ENCODE results near the gene GLYR1. TPM values are rescaled to one million over a fixed set of nuclear protein-coding genes. Genes with fewer than 3 reads are reported as not detected.

The GLYR1 gene
- polyA plus RNA-seq, 2 of the 4 experiments (the other 2 are of a cell fraction), result 37.1 to 55.1 TPM

- ATAC-seq (no peak), FAIRE-seq (no peak), DNase-seq (ENCODE audit: low read depth in 1 of 2, low spot score in 1 of 2) (no peak)
- ChIA-PET POLR2A (interaction anchor here (0.7 kb wide), 1 partner anchor 247 kb away, joined by 14 read pairs; the partner anchor contains the start of gene MGRN1), CTCF (interaction anchor here (0.7 to 1.0 kb wide), 2 partner anchors 18 to 22 kb away, joined by 3 read pairs; no protein-coding TSS in a partner anchor)
- no peak overlapping the region for H3K27ac ChIP-seq
- TF ChIP-seq CHD4 (IDR thresholded peaks at IDR 0.05; ENCODE audit: borderline replicate concordance) (no peak), RAD21 (conservative IDR thresholded peaks at IDR 0.05 in 1 of 2, IDR thresholded peaks at IDR 0.05 in 1 of 2) (no peak), USF2 (IDR thresholded peaks at IDR 0.05) (no peak), TFCP2L1 (CRISPR knock-in tag; IDR thresholded peaks at IDR 0.05) (no peak), RNF2 (IDR thresholded peaks at IDR 0.05; ENCODE audit: borderline replicate concordance, low read depth) (no peak), NPAS2 (CRISPR knock-in tag; IDR thresholded peaks at IDR 0.05; ENCODE audit: borderline replicate concordance) (no peak), SREBF2 (IDR thresholded peaks at IDR 0.05) (no peak), CEBPB (IDR thresholded peaks at IDR 0.05) (no peak), FOXS1 (CRISPR knock-in tag; IDR thresholded peaks at IDR 0.05) (no peak)
- TF ChIP-seq, protein P1, sequence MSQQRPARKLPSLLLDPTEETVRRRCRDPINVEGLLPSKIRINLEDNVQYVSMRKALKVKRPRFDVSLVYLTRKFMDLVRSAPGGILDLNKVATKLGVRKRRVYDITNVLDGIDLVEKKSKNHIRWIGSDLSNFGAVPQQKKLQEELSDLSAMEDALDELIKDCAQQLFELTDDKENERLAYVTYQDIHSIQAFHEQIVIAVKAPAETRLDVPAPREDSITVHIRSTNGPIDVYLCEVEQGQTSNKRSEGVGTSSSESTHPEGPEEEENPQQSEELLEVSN (IDR thresholded peaks at IDR 0.05; ENCODE audit: borderline replicate concordance, low read depth), result no peak
- TF ChIP-seq, protein P2, sequence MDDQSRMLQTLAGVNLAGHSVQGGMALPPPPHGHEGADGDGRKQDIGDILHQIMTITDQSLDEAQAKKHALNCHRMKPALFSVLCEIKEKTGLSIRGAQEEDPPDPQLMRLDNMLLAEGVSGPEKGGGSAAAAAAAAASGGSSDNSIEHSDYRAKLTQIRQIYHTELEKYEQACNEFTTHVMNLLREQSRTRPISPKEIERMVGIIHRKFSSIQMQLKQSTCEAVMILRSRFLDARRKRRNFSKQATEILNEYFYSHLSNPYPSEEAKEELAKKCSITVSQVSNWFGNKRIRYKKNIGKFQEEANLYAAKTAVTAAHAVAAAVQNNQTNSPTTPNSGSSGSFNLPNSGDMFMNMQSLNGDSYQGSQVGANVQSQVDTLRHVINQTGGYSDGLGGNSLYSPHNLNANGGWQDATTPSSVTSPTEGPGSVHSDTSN (IDR thresholded peaks at IDR 0.05), result no peak
- H3K4me3 ChIP-seq, result no peak overlapping the region
- H3K4me2 ChIP-seq, result no peak overlapping the region
- H3K9me3 ChIP-seq, result no peaks in the 10 kb centered on the region
- WGBS (ENCODE audit: missing lambda C conversion rate), result 93% methylated on average over 4 of the region's 4 CpGs
- peaks cover 9% of the 10 kb centered on the region for H3K4me1 ChIP-seq
Observed at GRCh38 chr16:4871071-4871470, 24.0 kb upstream of the GLYR1 start.

DNA sequence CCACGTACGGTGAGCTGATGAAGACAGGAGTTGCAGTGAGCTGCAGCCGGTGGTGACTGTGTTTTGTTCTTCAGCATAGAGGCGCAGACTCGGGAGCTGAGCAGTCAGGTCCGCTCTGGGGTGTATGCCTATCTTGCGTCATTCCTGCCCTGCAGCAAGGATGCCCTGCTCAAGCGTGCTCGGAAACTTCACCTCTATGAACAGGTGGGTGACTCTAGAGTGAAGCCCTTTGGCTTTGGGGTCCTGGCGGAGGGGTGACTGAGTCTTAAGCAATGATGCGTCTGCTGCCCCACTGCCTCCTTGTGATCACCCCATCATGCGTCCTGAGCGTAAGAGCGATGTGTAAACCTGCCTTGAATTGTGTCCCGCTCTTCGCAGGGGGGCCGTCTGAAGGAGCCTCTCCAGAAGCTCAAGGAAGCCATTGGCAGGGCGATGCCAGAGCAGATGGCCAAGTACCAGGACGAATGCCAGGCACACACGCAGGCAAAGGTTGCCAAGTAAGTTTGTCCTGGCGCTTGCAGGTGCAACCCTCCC is 23.1 kb upstream of the GLYR1 start:
- no peak for ATAC-seq
- WGBS (ENCODE audit: missing lambda C conversion rate), result 95% methylated on average over 21 of the region's 21 CpGs
- CTCF ChIA-PET, result interaction anchor here (0.7 to 1.0 kb wide), 3 partner anchors 19 to 103 kb away, joined by 3 to 5 read pairs (median 3); partner anchors contain the start of gene ZNF500
- peaks cover 9% of the 10 kb centered on the region for H3K4me1 ChIP-seq
- H3K4me2 ChIP-seq, result no peak overlapping the region
- FAIRE-seq, result no peak
- H3K27ac ChIP-seq, result no peak overlapping the region
- POLR2A ChIA-PET, result no interaction called here
- H3K4me3 ChIP-seq, result no peak overlapping the region
- H3K9me3 ChIP-seq, result no peaks in the 10 kb centered on the region
- no peak for DNase-seq (ENCODE audit: low read depth in 1 of 2, low spot score in 1 of 2)
- no peak for TF ChIP-seq GATA3 (IDR thresholded peaks at IDR 0.05; ENCODE audit: borderline replicate concordance)
- no peak for TF ChIP-seq HDAC2 (IDR thresholded peaks at IDR 0.05)
- TF ChIP-seq JUNB (IDR thresholded peaks at IDR 0.05), result no peak
- TF ChIP-seq POLR2AphosphoS2 (conservative IDR thresholded peaks at IDR 0.05; ENCODE audit: low read length), result no peak
- TF ChIP-seq, protein P3, sequence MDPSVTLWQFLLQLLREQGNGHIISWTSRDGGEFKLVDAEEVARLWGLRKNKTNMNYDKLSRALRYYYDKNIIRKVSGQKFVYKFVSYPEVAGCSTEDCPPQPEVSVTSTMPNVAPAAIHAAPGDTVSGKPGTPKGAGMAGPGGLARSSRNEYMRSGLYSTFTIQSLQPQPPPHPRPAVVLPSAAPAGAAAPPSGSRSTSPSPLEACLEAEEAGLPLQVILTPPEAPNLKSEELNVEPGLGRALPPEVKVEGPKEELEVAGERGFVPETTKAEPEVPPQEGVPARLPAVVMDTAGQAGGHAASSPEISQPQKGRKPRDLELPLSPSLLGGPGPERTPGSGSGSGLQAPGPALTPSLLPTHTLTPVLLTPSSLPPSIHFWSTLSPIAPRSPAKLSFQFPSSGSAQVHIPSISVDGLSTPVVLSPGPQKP (IDR thresholded peaks at IDR 0.05; ENCODE audit: low read depth, low read length), result no peak
- TF ChIP-seq HMGXB4 (CRISPR knock-in tag; IDR thresholded peaks at IDR 0.05; ENCODE audit: borderline replicate concordance), result no peak
- TF ChIP-seq HOXB13 (CRISPR knock-in tag; IDR thresholded peaks at IDR 0.05; ENCODE audit: low read depth), result no peak
- no peak for TF ChIP-seq TP53 (CRISPR knock-in tag; IDR thresholded peaks at IDR 0.05)
- TF ChIP-seq HOXA7 (CRISPR knock-in tag; IDR thresholded peaks at IDR 0.05), result no peak
- no peak for TF ChIP-seq RARB (CRISPR knock-in tag; IDR thresholded peaks at IDR 0.05)
- TF ChIP-seq KDM1A (IDR thresholded peaks at IDR 0.05; ENCODE audit: low read depth), result no peak
- TF ChIP-seq FOSB (CRISPR knock-in tag; IDR thresholded peaks at IDR 0.05), result no peak
- no peak for TF ChIP-seq PHF8 (IDR thresholded peaks at IDR 0.05; ENCODE audit: borderline replicate concordance, low read depth)
- TF ChIP-seq, protein P2 (IDR thresholded peaks at IDR 0.05), result no peak
- no peak for TF ChIP-seq CBX2 (IDR thresholded peaks at IDR 0.05; ENCODE audit: borderline replicate concordance, low read depth)
- TF ChIP-seq CBX8 (IDR thresholded peaks at IDR 0.05), result no peak
- no peak for TF ChIP-seq JUN (IDR thresholded peaks at IDR 0.05)
- no peak for TF ChIP-seq SREBF2 (IDR thresholded peaks at IDR 0.05)

Data from A549 (cell line).